Breast epithelium (tissue), 3 donors: Measurements from ENCODE around the gene CHD1L.

ENCODE experiments used
- POLR2A ChIP-seq: fragments of 450-650 bp; IDR thresholded peaks from one replicate; pipeline ENCODE4 v1.6.1; 2016; ENCODE audit warnings: antibody characterized with exemption, mild to moderate bottlenecking, moderate library complexity
- POLR2AphosphoS5 ChIP-seq, 3 donors: sonication (generic); formaldehyde crosslinking; IDR thresholded peaks; one replicate each; pipeline ENCODE4 v1.6.1; 2017; ENCODE audit warnings: antibody characterized with exemption in 3 of 3
- TF ChIP-seq, protein P1 (sequence below), 3 donors: fragments of 450-650 bp; IDR thresholded peaks; one replicate each; pipeline ENCODE4 v1.5.1; 2016 to 2017; ENCODE audit warnings: antibody characterized with exemption in 3 of 3, mild to moderate bottlenecking in 3 of 3, moderate library complexity in 3 of 3

DNA sequence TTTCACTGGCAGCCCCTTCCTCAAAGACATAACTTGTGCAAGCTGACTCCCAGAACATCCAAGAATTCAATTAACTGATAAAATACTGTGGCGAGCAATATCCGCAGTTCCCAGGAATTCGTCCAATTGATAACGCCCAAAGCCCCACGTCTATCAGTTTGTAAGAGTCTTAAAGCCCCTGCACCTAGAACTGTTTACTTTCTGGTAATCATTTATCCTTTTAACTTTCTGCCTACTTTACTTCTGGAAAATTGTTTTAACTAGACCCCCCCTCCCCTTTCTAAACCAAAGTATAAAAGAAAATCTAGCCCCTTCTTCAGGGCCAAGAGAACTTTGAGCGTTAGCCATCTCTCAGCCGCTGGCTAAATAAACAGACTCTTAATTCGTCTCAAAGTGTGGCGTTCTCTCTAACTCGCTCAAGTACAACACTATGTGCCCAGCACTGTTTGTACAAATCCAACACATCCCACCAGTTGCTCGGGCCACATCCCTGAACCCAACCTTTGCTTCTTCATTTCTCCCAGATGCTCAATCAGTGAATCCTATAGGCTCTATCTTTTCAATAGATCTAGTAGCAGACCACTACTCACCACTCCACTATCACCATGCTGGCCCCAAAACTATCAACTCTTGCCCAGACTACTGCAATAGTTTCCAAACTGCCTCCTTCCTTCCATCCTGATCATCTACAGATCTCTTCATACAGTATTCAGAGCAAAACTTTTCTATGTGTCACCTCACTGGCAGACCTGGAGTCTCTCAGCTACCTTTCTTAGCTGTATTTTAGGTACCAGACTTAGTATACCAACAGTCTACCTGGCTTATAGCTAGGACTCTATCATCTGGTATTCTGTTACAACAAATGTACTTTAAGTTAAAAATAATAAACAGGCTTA is 3.3 kb upstream of the CHD1L start:
- TF ChIP-seq POLR2A (no peak), POLR2AphosphoS5 (IDR thresholded peaks at IDR 0.05) (no peak)
- TF ChIP-seq, protein P1, sequence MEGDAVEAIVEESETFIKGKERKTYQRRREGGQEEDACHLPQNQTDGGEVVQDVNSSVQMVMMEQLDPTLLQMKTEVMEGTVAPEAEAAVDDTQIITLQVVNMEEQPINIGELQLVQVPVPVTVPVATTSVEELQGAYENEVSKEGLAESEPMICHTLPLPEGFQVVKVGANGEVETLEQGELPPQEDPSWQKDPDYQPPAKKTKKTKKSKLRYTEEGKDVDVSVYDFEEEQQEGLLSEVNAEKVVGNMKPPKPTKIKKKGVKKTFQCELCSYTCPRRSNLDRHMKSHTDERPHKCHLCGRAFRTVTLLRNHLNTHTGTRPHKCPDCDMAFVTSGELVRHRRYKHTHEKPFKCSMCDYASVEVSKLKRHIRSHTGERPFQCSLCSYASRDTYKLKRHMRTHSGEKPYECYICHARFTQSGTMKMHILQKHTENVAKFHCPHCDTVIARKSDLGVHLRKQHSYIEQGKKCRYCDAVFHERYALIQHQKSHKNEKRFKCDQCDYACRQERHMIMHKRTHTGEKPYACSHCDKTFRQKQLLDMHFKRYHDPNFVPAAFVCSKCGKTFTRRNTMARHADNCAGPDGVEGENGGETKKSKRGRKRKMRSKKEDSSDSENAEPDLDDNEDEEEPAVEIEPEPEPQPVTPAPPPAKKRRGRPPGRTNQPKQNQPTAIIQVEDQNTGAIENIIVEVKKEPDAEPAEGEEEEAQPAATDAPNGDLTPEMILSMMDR (IDR thresholded peaks at IDR 0.05): no peak
